Fibroblast of skin of right quadriceps (primary cell): ENCODE results near the gene GPLD1.
"Not testable (repeated sequence)": the region's sequence is repeated elsewhere in the genome, so short reads cannot be mapped to it uniquely, and the experiment has no call there.

ENCODE experiments used
- DNase-seq: peaks from one replicate; pipeline ENCODE4 v3.0.0-alpha.2; 2013

The GPLD1 gene

GRCh38 chr6:24453921-24454320 lies 35.5 kb downstream of the GPLD1 start:
- DNase-seq: no peak

- DNase-seq: no peak
Measured at GRCh38 chr6:24451581-24452388, 37.6 kb downstream of the GPLD1 start.

- no peak for DNase-seq
Measured at GRCh38 chr6:24448828-24449525, 40.4 kb downstream of the GPLD1 start.

GRCh38 chr6:24448396-24448795 lies 41.0 kb downstream of the GPLD1 start:
- no peak for DNase-seq

GRCh38 chr6:24446670-24447069 lies 42.7 kb downstream of the GPLD1 start:
- no peak for DNase-seq

GRCh38 chr6:24445704-24446103 lies 43.7 kb downstream of the GPLD1 start:
- no peak for DNase-seq

- DNase-seq: no peak
Measured at GRCh38 chr6:24444588-24444987, 44.8 kb downstream of the GPLD1 start.

GRCh38 chr6:24441599-24441904 lies 47.8 kb downstream of the GPLD1 start:
- DNase-seq: no peak

GRCh38 chr6:24440897-24441598 lies 48.3 kb downstream of the GPLD1 start:
- DNase-seq: no peak

GRCh38 chr6:24439858-24440539 lies 49.4 kb downstream of the GPLD1 start:
- no peak for DNase-seq

GRCh38 chr6:24436979-24437378 lies 52.4 kb downstream of the GPLD1 start:
- DNase-seq: no peak

- DNase-seq: no peak
Measured at GRCh38 chr6:24432611-24433010, 56.8 kb downstream of the GPLD1 start.

- DNase-seq: peak; percentile 31
Measured at GRCh38 chr6:24431045-24431451, 58.3 kb downstream of the GPLD1 start.

- no peak for DNase-seq
Measured at GRCh38 chr6:24430086-24430485, 59.3 kb downstream of the GPLD1 start.

GRCh38 chr6:24429146-24429545 lies 60.2 kb downstream of the GPLD1 start:
- DNase-seq: no peak

- peak; percentile 25 for DNase-seq
Measured at GRCh38 chr6:24428615-24429014, 60.8 kb downstream of the GPLD1 start.

- no peak for DNase-seq
Measured at GRCh38 chr6:24426729-24427446, 62.5 kb downstream of the GPLD1 start.

- no peak for DNase-seq
Measured at GRCh38 chr6:24425091-24425490, 64.3 kb downstream of the GPLD1 start.

- no peak for DNase-seq
Measured at GRCh38 chr6:24419526-24419925, 69.9 kb downstream of the GPLD1 start.

GRCh38 chr6:24415753-24416152 lies 73.6 kb downstream of the GPLD1 start:
- no peak for DNase-seq

GRCh38 chr6:24414531-24414930 lies 74.8 kb downstream of the GPLD1 start:
- not testable (repeated sequence) for DNase-seq

- no peak for DNase-seq
Measured at GRCh38 chr6:24412294-24412693, 77.1 kb downstream of the GPLD1 start.

- DNase-seq: no peak
Measured at GRCh38 chr6:24410622-24411021, 78.8 kb downstream of the GPLD1 start.
